Measurements from ENCODE around the gene TMEM89. TPM values are rescaled to one million over a fixed set of nuclear protein-coding genes. Genes with fewer than 3 reads are reported as not detected.
A peak's percentile ranks its signal among the peaks of the same experiment; 100 is the strongest.

Gene TMEM89
- total RNA-seq, 1 donor from 2014 or later = not detected

- no peak for DNase-seq (ENCODE audit: extremely low read depth, low read depth, low spot score)
These were observed 1.7 kb downstream of the TMEM89 start for GRCh38 chr3:48619541-48620524.

- no peak for DNase-seq (ENCODE audit: extremely low read depth, low read depth, low spot score)
These were observed 4.0 kb downstream of the TMEM89 start for GRCh38 chr3:48617559-48617958.

GRCh38 chr3:48614044-48614443 is 7.5 kb downstream of the TMEM89 start:
- no peak for DNase-seq (ENCODE audit: extremely low read depth, low read depth, low spot score)

GRCh38 chr3:48612309-48612708 is 9.3 kb downstream of the TMEM89 start:
- no peak for DNase-seq (ENCODE audit: extremely low read depth, low read depth, low spot score)

GRCh38 chr3:48609088-48610005 is 12.2 kb downstream of the TMEM89 start, which contains the start of gene UQCRC1:
Gene UQCRC1, minus strand, starts transcription at chr3:48609646. Its CDS starts 26 bp downstream, at chr3:48609620.
- DNase-seq (ENCODE audit: extremely low read depth, low read depth, low spot score) = peak; percentile 54

- no peak for DNase-seq (ENCODE audit: extremely low read depth, low read depth, low spot score)
These were observed 14.1 kb downstream of the TMEM89 start for GRCh38 chr3:48607519-48607918.

GRCh38 chr3:48601622-48601994 is 20.0 kb downstream of the TMEM89 start:
- no peak for DNase-seq (ENCODE audit: extremely low read depth, low read depth, low spot score)

GRCh38 chr3:48600711-48601621 is 20.6 kb downstream of the TMEM89 start:
- no peak for DNase-seq (ENCODE audit: extremely low read depth, low read depth, low spot score)

- DNase-seq (ENCODE audit: extremely low read depth, low read depth, low spot score) = no peak
These were observed 21.9 kb downstream of the TMEM89 start for GRCh38 chr3:48599509-48600285.

GRCh38 chr3:48599077-48599501 is 22.5 kb downstream of the TMEM89 start:
- no peak for DNase-seq (ENCODE audit: extremely low read depth, low read depth, low spot score)

GRCh38 chr3:48598323-48599076 is 23.1 kb downstream of the TMEM89 start:
- DNase-seq (ENCODE audit: extremely low read depth, low read depth, low spot score) = no peak

- DNase-seq (ENCODE audit: extremely low read depth, low read depth, low spot score) = no peak
These were observed 24.2 kb downstream of the TMEM89 start for GRCh38 chr3:48597408-48597800.

- DNase-seq (ENCODE audit: extremely low read depth, low read depth, low spot score) = no peak
These were observed 24.7 kb downstream of the TMEM89 start for GRCh38 chr3:48596676-48597407.

GRCh38 chr3:48596157-48596556 is 25.4 kb downstream of the TMEM89 start:
- no peak for DNase-seq (ENCODE audit: extremely low read depth, low read depth, low spot score)

- no peak for DNase-seq (ENCODE audit: extremely low read depth, low read depth, low spot score)
These were observed 25.9 kb downstream of the TMEM89 start for GRCh38 chr3:48595526-48596121.

GRCh38 chr3:48595075-48595525 is 26.5 kb downstream of the TMEM89 start, which contains the start of gene COL7A1:
Gene COL7A1, minus strand, starts transcription at chr3:48595329. Its CDS starts 170 bp downstream, at chr3:48595159.
- no peak for DNase-seq (ENCODE audit: extremely low read depth, low read depth, low spot score)

GRCh38 chr3:48594417-48595049 is 27.0 kb downstream of the TMEM89 start:
- DNase-seq (ENCODE audit: extremely low read depth, low read depth, low spot score) = no peak

Data from glomerular endothelial cell (primary cell).